H1 (cell line): ENCODE data around the gene PARD3. TPM values are rescaled to one million over a fixed set of nuclear protein-coding genes. Genes with fewer than 3 reads are reported as not detected.

ENCODE experiments used
- CTCF ChIA-PET: fragments of 300-600 bp; sonication (Branson Sonifier 250); formaldehyde crosslinking; loops from one replicate; lab custom pipeline; 2021; ENCODE audit not compliant: partially characterized antibody; lab: Charles Lee
- POLR2A ChIA-PET: fragments of 300-600 bp; sonication (Branson Sonifier 250); formaldehyde crosslinking; loops from one replicate; lab custom pipeline; 2021; ENCODE audit warnings: inconsistent platforms; ENCODE audit not compliant: partially characterized antibody; lab: Charles Lee
- DNase-seq, 2 experiments: peaks; one replicate each; pipeline versions ENCODE4 v3.0.0 to v3.0.0-alpha.2; 2010 to 2022; ENCODE audit warnings: low spot score in 2 of 2, low read depth in 1 of 2, mixed read lengths in 1 of 2
- FAIRE-seq: peaks from 2 replicates; lab custom pipeline; 2011; peaks lifted over from hg19 to GRCh38; lab: Jason Lieb, UNC
- H2AFZ ChIP-seq: 2 replicates; pipeline ENCODE4 v1.8.1; 2012; ENCODE audit warnings: low read length, inconsistent platforms
- H2AK5ac ChIP-seq: 2 replicates; pipeline ENCODE4 v1.6.1; 2013; ENCODE audit warnings: low read depth, low read length
- H2BK120ac ChIP-seq: replicated peaks from 2 replicates; pipeline ENCODE3; 2013; ENCODE audit warnings: low read depth, low read length, inconsistent platforms
- H2BK12ac ChIP-seq: 2 replicates; pipeline ENCODE4 v1.6.1; 2013; ENCODE audit warnings: low read depth, low read length
- H2BK15ac ChIP-seq: 2 replicates; pipeline ENCODE4 v1.6.1; 2013; ENCODE audit warnings: low read length
- H2BK20ac ChIP-seq: 2 replicates; pipeline ENCODE4 v1.6.1; 2013; ENCODE audit warnings: low read length
- H2BK5ac ChIP-seq: 2 replicates; pipeline ENCODE4 v1.6.1; 2013; ENCODE audit warnings: low read depth, low read length
- H3K14ac ChIP-seq: 2 replicates; pipeline ENCODE4 v1.6.1; 2013; ENCODE audit warnings: inconsistent platforms; ENCODE audit not compliant: insufficient read length
- H3K18ac ChIP-seq: 2 replicates; pipeline ENCODE4 v1.6.1; 2013; ENCODE audit warnings: low read length; ENCODE audit errors: extremely low read depth
- H3K23ac ChIP-seq: 2 replicates; pipeline ENCODE4 v1.6.1; 2013; ENCODE audit warnings: inconsistent platforms; ENCODE audit not compliant: insufficient read length
- H3K23me2 ChIP-seq: 2 replicates; pipeline ENCODE4 v1.6.1; 2013; ENCODE audit warnings: low read depth, low read length
- H3K27ac ChIP-seq: 2 replicates; pipeline ENCODE4 v1.6.1; 2011; ENCODE audit warnings: low read depth, low read length, inconsistent platforms
- H3K27me3 ChIP-seq, 4 experiments: replicated peaks in 1 of 4; 1 replicate in 1 of 4; 2 replicates in 3 of 4; pipeline versions ENCODE4 v1.6.1 to v1.8.1; 2011 to 2013; ENCODE audit warnings: low read length in 3 of 4, mild to moderate bottlenecking in 3 of 4, inconsistent platforms in 2 of 4, mixed read lengths in 2 of 4, moderate library complexity in 1 of 4; ENCODE audit not compliant: control insufficient read depth in 3 of 4, insufficient read depth in 3 of 4; ENCODE audit errors: extremely low read depth in 1 of 4
- H3K36me3 ChIP-seq, 4 experiments: 2 replicates each; pipeline versions ENCODE4 v1.6.1 to v1.8.1; 2011 to 2013; ENCODE audit warnings: mild to moderate bottlenecking in 4 of 4, low read length in 3 of 4, moderate library complexity in 2 of 4, control low read depth in 1 of 4, inconsistent platforms in 1 of 4; ENCODE audit not compliant: insufficient read depth in 4 of 4, control insufficient read depth in 2 of 4
- H3K4ac ChIP-seq: replicated peaks from 2 replicates; pipeline ENCODE3; 2013; ENCODE audit warnings: low read length, low read depth, mixed read lengths, inconsistent platforms; ENCODE audit not compliant: insufficient read length
- H3K4me1 ChIP-seq, 4 experiments: replicated peaks in 1 of 4; 1 replicate in 1 of 4; 2 replicates in 3 of 4; pipeline versions ENCODE4 v1.6.1 to v1.8.1; 2011 to 2013; ENCODE audit warnings: low read length in 3 of 4, inconsistent platforms in 2 of 4, mixed read lengths in 1 of 4; ENCODE audit not compliant: insufficient read depth in 4 of 4, control insufficient read depth in 3 of 4
- H3K4me2 ChIP-seq, 2 experiments: 2 replicates each; pipeline versions ENCODE4 v1.6.1 to v1.8.1; 2011 to 2013; ENCODE audit warnings: low read depth in 2 of 2, low read length in 2 of 2, control low read depth in 1 of 2, inconsistent platforms in 1 of 2, mild to moderate bottlenecking in 1 of 2; ENCODE audit not compliant: insufficient read depth in 1 of 2
- H3K4me3 ChIP-seq, 4 experiments: fragments of 200-600, 300-600 bp in 1 of 4; sonication (generic), shearing (Covaris generic), sonication (Bioruptor Twin) in 1 of 4; 2 replicates each; pipeline versions ENCODE4 v1.5.1 to v1.8.1; 2011 to 2016; ENCODE audit warnings: low read length in 4 of 4, low read depth in 3 of 4, control low read depth in 2 of 4, inconsistent platforms in 2 of 4, mild to moderate bottlenecking in 2 of 4, mixed read lengths in 1 of 4, moderate library complexity in 1 of 4; ENCODE audit not compliant: insufficient read depth in 2 of 4; ENCODE audit errors: extremely low read depth in 1 of 4
- H3K56ac ChIP-seq: replicated peaks from 2 replicates; pipeline ENCODE3; 2013; ENCODE audit warnings: low read depth, mild to moderate bottlenecking, mixed read lengths, low read length, inconsistent platforms; ENCODE audit not compliant: insufficient read length
- H3K79me1 ChIP-seq: 2 replicates; pipeline ENCODE4 v1.6.1; 2013; ENCODE audit warnings: low read depth, low read length, control low read depth
- H3K79me2 ChIP-seq, 2 experiments: 2 replicates each; pipeline versions ENCODE4 v1.6.1 to v1.8.1; 2012 to 2013; ENCODE audit warnings: low read length in 2 of 2, mild to moderate bottlenecking in 2 of 2, inconsistent platforms in 1 of 2; ENCODE audit not compliant: insufficient read depth in 2 of 2, control insufficient read depth in 1 of 2
- H3K9ac ChIP-seq, 4 experiments: replicated peaks in 1 of 4; 1 replicate in 1 of 4; 2 replicates in 3 of 4; pipeline versions ENCODE4 v1.6.1 to v1.8.1; 2011 to 2013; ENCODE audit warnings: low read depth in 3 of 4, low read length in 3 of 4, control low read depth in 2 of 4, mild to moderate bottlenecking in 2 of 4, moderate library complexity in 2 of 4, inconsistent platforms in 1 of 4; ENCODE audit errors: extremely low read depth in 1 of 4
- H3K9me3 ChIP-seq, 2 experiments: 2 replicates each; pipeline versions ENCODE4 v1.6.1 to v1.8.1; 2012 to 2013; ENCODE audit warnings: mild to moderate bottlenecking in 2 of 2, moderate library complexity in 2 of 2, control low read depth in 1 of 2, inconsistent platforms in 1 of 2, low read depth in 1 of 2, low read length in 1 of 2, mixed read lengths in 1 of 2; ENCODE audit not compliant: insufficient read depth in 2 of 2
- H4K20me1 ChIP-seq, 2 experiments: replicated peaks in 1 of 2; 2 replicates each; pipeline versions ENCODE3 to v1.8.1; 2011 to 2013; ENCODE audit warnings: inconsistent platforms in 2 of 2, low read length in 2 of 2, mild to moderate bottlenecking in 1 of 2; ENCODE audit not compliant: insufficient read depth in 2 of 2, control insufficient read depth in 1 of 2
- H4K5ac ChIP-seq: 2 replicates; pipeline ENCODE4 v1.6.1; 2013; ENCODE audit warnings: low read length, low read depth, mixed read lengths, inconsistent platforms; ENCODE audit not compliant: insufficient read length
- H4K8ac ChIP-seq: 2 replicates; pipeline ENCODE4 v1.8.0; 2013; ENCODE audit warnings: mild to moderate bottlenecking, moderate library complexity, low read length, inconsistent platforms; ENCODE audit not compliant: insufficient read depth; ENCODE audit errors: extremely low read depth
- H4K91ac ChIP-seq: replicated peaks from 2 replicates; pipeline ENCODE3; 2013; ENCODE audit warnings: low read length, mixed read lengths, inconsistent platforms; ENCODE audit not compliant: insufficient read length
- RAD21 ChIP-seq, 2 experiments: IDR thresholded peaks in 1 of 2; conservative IDR thresholded peaks in 1 of 2; 2 replicates each; pipeline ENCODE4 v1.6.1; 2011; ENCODE audit warnings: low read depth in 2 of 2, low read length in 2 of 2, improper control_type of control experiment in 1 of 2, inconsistent platforms in 1 of 2, mild to moderate bottlenecking in 1 of 2, moderate library complexity in 1 of 2
- WGBS, 2 experiments: shearing (Covaris generic) in 1 of 2; methylation state at CpG; one replicate each; pipeline versions ENCODE4 v1.1.6 to v1.1.7; 2013 to 2015; ENCODE audit warnings: low lambda C conversion rate in 2 of 2, mixed read lengths in 2 of 2, inconsistent platforms in 1 of 2, low coverage in 1 of 2, missing lambda C conversion rate in 1 of 2; ENCODE audit not compliant: insufficient replicate concordance in 2 of 2, insufficient coverage in 1 of 2, insufficient read length in 1 of 2; ENCODE audit errors: extremely low coverage in 1 of 2, missing lambda C conversion rate in 1 of 2; 5-methylcytosine and 5-hydroxymethylcytosine counted together
- polyA plus RNA-seq, 7 experiments: library from polyadenylated mRNA; depleted of rRNA in 3 of 7; stranded (reverse) in 5 of 7; unstranded in 2 of 7; fragments of >200 nt in 5 of 7; fragments of 200-250 nt in 2 of 7; gene quantifications; 1 replicate in 5 of 7; 2 replicates in 1 of 7; 4 replicates in 1 of 7; pipeline versions ENCODE4 v1.2.1 to v1.2.3, GENCODE V29; 2011 to 2013; ENCODE audit warnings: missing spikeins in 2 of 7, mixed read lengths in 2 of 7
- total RNA-seq: library from RNA; stranded (reverse); fragmentation: NEBNext Ultra II Directional; extraction: Animal tissue kit (Norgen Biotek cat#: 25700); gene quantifications from 2 replicates; pipeline ENCODE4 v1.2.1, GENCODE V29; 2021

The PARD3 gene
- total and polyA plus RNA-seq, 2 of the 8 experiments (the other 6 are each of a cell fraction or from before 2014, with no cell fraction given), result 19.7 to 49.1 TPM

DNA sequence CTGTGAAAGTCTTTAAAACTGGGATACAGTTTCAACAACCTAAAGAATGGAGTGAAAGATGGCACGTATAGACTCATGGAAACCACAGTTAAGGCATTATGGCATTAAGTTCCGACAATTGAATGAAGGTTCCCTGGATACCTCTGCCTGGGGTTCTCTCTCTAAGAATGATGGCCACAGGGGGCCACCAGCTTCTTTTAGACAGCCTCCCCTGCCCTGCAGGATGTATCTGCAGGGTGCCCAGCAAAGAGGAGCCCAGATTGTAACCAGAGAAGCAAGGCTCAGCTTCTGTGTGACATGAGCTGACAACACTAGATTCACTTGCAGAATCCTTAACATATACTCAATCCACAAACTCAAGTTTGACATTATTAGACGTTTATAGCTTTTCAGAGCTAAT lies 645.4 kb downstream of the PARD3 start:
- Histone ChIP-seq H2AK5ac (no peak overlapping the region), H2BK12ac (no peak overlapping the region), H2BK5ac (no peak overlapping the region), H3K18ac (no peak overlapping the region), H3K56ac (no peak overlapping the region), H3K27me3 (no peaks in the 10 kb centered on the region), H3K79me1 (no peaks in the 10 kb centered on the region), H3K27ac (no peak overlapping the region), H4K5ac (no peak overlapping the region), H3K36me3 (no peaks in the 10 kb centered on the region), H2AFZ (no peak overlapping the region), H3K79me2 (no peaks in the 10 kb centered on the region), H2BK120ac (no peak overlapping the region), H4K91ac (no peak overlapping the region), H3K9me3 (no peaks in the 10 kb centered on the region), H3K4me1 (peaks cover 0 to 5% (median 2%) of the 10 kb centered on the region in 4 experiments; a peak in 3 of 7 replicates), H4K20me1 (no peaks in the 10 kb centered on the region), H3K4me3 (no peak overlapping the region), H2BK15ac (no peak overlapping the region), H3K4ac (no peak overlapping the region), H3K4me2 (no peak overlapping the region), H2BK20ac (no peak overlapping the region), H4K8ac (no peak overlapping the region), H3K23me2 (no peaks in the 10 kb centered on the region), H3K9ac (no peak overlapping the region), H3K14ac (no peak overlapping the region), H3K23ac (no peak overlapping the region)
- 70% methylated on average over 3 of the region's 3 CpGs; no CpG with 5 or more reads in 1 of the 2 experiments for WGBS, 2 experiments
- CTCF ChIA-PET, result interaction anchor here (1.0 kb wide), 1 partner anchor 17 kb away, joined by 3 read pairs; no protein-coding TSS in a partner anchor
- FAIRE-seq, result no peak
- no peak for TF ChIP-seq RAD21 (IDR thresholded peaks at IDR 0.05 in 1 of 2, conservative IDR thresholded peaks at IDR 0.05 in 1 of 2; ENCODE audit: low read depth in 2 of 2, low read length in 2 of 2)
- POLR2A ChIA-PET, result interaction anchor here (0.6 kb wide), 1 partner anchor 60 kb away, joined by 3 read pairs; no protein-coding TSS in a partner anchor
- DNase-seq, result no peak
